Measurements from ENCODE around the gene PIP5K1C. TPM values are rescaled to one million over a fixed set of nuclear protein-coding genes. Genes with fewer than 3 reads are reported as not detected.

PIP5K1C gene
- total and polyA plus RNA-seq, 10 of the 15 experiments (the other 5 are each of a cell fraction or from before 2014, with no cell fraction given) = 0.39 to 19.6 (median 5.3) TPM

DNA sequence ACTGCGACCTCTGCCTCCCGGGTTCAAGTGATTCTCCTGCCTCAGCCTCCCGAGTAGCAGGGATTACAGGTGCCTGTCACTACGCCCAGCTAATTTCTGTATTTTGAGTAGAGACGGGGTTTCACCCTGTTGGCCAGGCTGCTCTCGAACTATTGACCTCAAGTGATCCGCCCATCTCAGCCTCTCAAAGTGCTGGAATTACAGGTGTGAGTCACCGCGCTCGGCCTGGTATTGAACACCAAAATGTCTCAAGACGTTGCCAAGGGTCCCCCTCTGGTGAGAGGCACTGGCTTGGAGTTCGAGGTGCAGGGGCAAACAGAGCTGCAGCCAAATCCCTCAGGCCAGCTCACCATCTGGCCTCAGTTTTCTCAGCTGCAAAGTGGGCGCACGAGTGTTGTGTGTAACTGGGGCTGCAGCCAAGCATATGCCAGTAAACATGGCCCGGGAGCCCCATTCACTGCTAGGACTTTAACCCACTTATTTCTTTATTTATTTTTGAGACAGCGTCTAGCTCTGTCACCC, 15.9 kb upstream of the PIP5K1C start:
- Histone ChIP-seq H3K27ac (ENCODE audit: control insufficient read depth, insufficient read depth) (no peak overlapping the region), H3K4me2 (ENCODE audit: control insufficient read depth, insufficient read depth) (no peak overlapping the region), H3K9ac (ENCODE audit: control insufficient read depth, insufficient read depth, low read length) (no peak overlapping the region), H3K79me2 (ENCODE audit: control insufficient read depth, insufficient read depth, low read length) (no peaks in the 10 kb centered on the region), H3K4me1 (ENCODE audit: control insufficient read depth, insufficient read depth, low read length) (no peaks in the 10 kb centered on the region), H3K36me3 (ENCODE audit: control insufficient read depth in 2 of 2, insufficient read depth in 2 of 2, low read length in 1 of 2) (no peaks in the 10 kb centered on the region), H2AFZ (ENCODE audit: control insufficient read depth, low read depth, low read length) (no peak overlapping the region), H3K27me3 (replicated peaks in 1 of 2; ENCODE audit: control insufficient read depth in 2 of 2, insufficient read depth in 2 of 2, low read length in 1 of 2) (no peaks in the 10 kb centered on the region), H3K9me3 (replicated peaks; ENCODE audit: control insufficient read depth, insufficient read depth, low read length) (no peaks in the 10 kb centered on the region), H4K20me1 (ENCODE audit: control insufficient read depth, insufficient read depth) (no peaks in the 10 kb centered on the region), H3K4me3 (no peak overlapping the region)
- intact Hi-C loops (cut with micrococcal nuclease; ENCODE audit: unreplicated experiment) (no loop called here), in situ Hi-C loops (cut with MboI) (no loop called here)
- no TSS peak for BruUV-seq (replicated peaks)
- TF ChIP-seq, protein P1, sequence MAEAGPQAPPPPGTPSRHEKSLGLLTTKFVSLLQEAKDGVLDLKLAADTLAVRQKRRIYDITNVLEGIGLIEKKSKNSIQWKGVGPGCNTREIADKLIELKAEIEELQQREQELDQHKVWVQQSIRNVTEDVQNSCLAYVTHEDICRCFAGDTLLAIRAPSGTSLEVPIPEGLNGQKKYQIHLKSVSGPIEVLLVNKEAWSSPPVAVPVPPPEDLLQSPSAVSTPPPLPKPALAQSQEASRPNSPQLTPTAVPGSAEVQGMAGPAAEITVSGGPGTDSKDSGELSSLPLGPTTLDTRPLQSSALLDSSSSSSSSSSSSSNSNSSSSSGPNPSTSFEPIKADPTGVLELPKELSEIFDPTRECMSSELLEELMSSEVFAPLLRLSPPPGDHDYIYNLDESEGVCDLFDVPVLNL (IDR thresholded peaks at IDR 0.05; ENCODE audit: low read depth, low read length) = no peak
- TF ChIP-seq EED (IDR thresholded peaks at IDR 0.05; ENCODE audit: low read depth) (no peak), NR2C2 (IDR thresholded peaks at IDR 0.05; ENCODE audit: borderline replicate concordance, control insufficient read depth, insufficient read length, low read depth) (no peak)
- TF ChIP-seq, protein P2, sequence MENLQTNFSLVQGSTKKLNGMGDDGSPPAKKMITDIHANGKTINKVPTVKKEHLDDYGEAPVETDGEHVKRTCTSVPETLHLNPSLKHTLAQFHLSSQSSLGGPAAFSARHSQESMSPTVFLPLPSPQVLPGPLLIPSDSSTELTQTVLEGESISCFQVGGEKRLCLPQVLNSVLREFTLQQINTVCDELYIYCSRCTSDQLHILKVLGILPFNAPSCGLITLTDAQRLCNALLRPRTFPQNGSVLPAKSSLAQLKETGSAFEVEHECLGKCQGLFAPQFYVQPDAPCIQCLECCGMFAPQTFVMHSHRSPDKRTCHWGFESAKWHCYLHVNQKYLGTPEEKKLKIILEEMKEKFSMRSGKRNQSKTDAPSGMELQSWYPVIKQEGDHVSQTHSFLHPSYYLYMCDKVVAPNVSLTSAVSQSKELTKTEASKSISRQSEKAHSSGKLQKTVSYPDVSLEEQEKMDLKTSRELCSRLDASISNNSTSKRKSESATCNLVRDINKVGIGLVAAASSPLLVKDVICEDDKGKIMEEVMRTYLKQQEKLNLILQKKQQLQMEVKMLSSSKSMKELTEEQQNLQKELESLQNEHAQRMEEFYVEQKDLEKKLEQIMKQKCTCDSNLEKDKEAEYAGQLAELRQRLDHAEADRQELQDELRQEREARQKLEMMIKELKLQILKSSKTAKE (IDR thresholded peaks at IDR 0.05; ENCODE audit: low read depth, poor library complexity, severe bottlenecking) = no peak
- ChIA-PET SMC1A (ENCODE audit: uncharacterized antibody, unreplicated experiment) (no interaction called here), POLR2A (no interaction called here), RAD21 (ENCODE audit: unreplicated experiment) (no interaction called here), CTCF (no interaction called here)
- FAIRE-seq (no peak), ATAC-seq (no peak), DNase-seq (ENCODE audit: low read depth, low spot score) (no peak)
- 67% methylated on average over 15 of the region's 16 CpGs for WGBS (ENCODE audit: insufficient coverage, insufficient replicate concordance, low lambda C conversion rate, missing lambda C conversion rate)
